Measurements from ENCODE around the gene PRRX2.

DNA sequence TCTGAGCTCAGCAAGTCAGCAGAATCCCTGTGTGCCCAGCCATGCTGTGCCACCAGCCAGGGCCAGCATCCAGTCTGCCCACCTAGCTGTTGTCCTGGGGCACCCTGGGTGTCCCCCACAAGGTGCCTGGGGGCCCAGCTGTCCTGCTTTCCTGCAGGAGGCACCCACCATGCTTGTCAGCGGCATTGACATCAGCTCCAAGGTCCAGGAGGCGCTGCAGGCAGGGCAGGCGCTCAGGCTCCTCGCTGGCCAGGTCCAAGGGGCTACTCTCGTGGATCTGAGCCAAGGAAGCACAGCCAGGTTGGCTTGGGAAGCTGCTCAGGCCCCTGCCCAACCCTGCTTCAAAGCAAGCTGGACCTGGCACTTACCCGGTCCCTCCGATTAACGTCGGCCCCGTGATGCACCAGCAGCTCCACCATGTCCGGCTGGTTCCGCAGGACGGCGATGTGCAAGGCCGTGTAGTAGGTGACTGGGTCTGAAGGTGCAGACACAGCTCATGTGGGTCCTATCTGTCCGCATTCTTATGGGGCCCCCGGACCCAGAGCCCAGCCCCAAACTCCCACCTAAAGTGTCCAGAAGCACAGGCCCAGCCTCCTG lies 26.3 kb upstream of the PRRX2 start:
- TF ChIP-seq HNRNPL (IDR thresholded peaks at IDR 0.05; ENCODE audit: low read depth, low read length) (no peak), CBX8 (IDR thresholded peaks at IDR 0.05; ENCODE audit: borderline replicate concordance, extremely low read depth, low read depth, low read length, poor library complexity, severe bottlenecking) (no peak), TGIF2 (CRISPR knock-in tag; IDR thresholded peaks at IDR 0.05) (no peak), MXD1 (CRISPR knock-in tag; IDR thresholded peaks at IDR 0.05; ENCODE audit: borderline replicate concordance, poor library complexity, severe bottlenecking) (no peak)
- TF ChIP-seq, protein P1, sequence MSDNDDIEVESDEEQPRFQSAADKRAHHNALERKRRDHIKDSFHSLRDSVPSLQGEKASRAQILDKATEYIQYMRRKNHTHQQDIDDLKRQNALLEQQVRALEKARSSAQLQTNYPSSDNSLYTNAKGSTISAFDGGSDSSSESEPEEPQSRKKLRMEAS (CRISPR knock-in tag; IDR thresholded peaks at IDR 0.05) = no peak
- TF ChIP-seq, protein P2, sequence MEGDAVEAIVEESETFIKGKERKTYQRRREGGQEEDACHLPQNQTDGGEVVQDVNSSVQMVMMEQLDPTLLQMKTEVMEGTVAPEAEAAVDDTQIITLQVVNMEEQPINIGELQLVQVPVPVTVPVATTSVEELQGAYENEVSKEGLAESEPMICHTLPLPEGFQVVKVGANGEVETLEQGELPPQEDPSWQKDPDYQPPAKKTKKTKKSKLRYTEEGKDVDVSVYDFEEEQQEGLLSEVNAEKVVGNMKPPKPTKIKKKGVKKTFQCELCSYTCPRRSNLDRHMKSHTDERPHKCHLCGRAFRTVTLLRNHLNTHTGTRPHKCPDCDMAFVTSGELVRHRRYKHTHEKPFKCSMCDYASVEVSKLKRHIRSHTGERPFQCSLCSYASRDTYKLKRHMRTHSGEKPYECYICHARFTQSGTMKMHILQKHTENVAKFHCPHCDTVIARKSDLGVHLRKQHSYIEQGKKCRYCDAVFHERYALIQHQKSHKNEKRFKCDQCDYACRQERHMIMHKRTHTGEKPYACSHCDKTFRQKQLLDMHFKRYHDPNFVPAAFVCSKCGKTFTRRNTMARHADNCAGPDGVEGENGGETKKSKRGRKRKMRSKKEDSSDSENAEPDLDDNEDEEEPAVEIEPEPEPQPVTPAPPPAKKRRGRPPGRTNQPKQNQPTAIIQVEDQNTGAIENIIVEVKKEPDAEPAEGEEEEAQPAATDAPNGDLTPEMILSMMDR (IDR thresholded peaks at IDR 0.05 in 2 of 3, conservative IDR thresholded peaks at IDR 0.05 in 1 of 3; ENCODE audit: insufficient read depth in 2 of 3, low read depth in 1 of 3, low read length in 3 of 3) = no peak

All from K562 (cell line).